Kidney tubule cell (primary cell): Measurements from ENCODE around the gene TBC1D22A.

Experiments used
- DNase-seq: peaks from one replicate; pipeline ENCODE4 v3.0.0-alpha.2; 2018; ENCODE audit warnings: low spot score

The TBC1D22A gene

DNA sequence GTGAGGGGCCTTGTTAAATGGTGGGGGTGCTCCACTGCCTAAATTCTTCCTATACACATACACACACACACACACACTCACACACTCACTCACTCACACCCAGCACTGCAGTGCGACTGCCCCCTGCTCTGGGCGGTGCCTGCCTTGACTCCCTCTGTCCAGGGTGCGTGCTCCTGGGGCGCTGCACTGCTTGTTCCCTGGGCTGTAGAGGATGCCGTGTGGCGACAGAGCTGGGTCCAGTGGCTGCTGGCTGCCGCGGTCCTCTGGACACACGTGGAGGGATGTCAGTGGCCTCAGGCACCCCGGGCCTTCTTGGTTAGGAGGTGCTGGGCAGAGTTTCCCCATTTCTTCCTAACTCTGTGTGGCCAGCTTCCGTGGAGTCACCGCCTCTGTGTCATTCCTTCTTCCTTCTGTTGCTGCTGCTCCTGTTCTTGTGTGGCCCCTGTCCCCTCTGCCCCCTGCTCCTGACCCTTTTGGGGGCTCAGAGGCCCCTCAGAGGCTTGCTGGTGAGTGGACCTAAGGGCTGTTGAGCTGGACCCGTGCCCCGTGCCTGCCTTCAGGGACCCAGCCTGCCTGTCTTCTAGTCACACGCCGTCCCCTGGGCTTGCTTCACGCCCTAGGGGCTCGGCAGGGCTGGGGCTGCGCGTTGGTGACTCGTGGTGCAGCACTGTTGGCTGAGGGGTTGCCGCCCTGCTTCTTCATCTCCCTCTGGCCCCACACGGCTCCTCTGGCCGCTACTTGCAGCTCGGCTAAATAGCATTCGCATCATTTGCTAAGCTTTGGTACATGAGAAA, 147.0 kb downstream of the TBC1D22A start:
- DNase-seq: no peak

- no peak for DNase-seq
Observed at GRCh38 chr22:46910624-46911023, 148.2 kb downstream of the TBC1D22A start.

DNA sequence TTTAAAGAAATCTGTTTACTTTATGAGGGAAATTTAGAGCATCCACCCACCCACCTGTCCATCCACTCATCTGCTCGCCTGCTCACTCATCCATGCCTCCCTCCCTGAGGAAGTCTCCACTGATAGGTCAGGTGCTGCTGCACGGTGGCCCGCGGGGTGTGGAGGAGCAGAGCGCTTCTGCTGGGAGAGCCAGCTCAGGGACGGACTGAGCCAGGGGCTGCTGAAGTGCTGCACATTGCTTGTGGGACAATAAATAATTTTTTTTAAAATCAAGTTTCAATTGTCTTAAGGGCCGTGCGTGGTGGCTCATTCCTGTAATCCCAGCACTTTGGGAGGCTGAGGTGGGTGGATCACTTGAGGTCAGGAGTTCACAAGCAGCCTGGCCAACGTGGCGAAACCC, 148.9 kb downstream of the TBC1D22A start:
- peak; percentile 17 for DNase-seq

DNA sequence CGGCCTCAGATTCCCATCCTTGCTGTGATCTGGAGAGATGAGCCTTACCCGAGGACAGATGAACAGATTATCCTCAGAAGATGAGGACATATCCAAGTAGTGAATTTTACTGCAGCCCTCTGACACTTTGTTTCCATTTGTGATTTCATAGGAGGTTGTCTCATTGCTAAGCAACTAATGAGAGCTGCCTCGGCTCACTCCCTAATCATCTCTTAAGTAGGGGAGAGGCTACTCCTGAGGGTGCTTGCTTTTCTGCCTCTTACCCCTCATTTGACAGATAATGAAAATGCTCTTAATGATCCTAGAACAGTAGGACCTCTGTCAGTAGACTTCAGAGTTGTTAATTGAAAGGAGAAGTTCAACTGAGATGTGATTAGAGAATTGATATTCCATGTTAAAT, 150.9 kb downstream of the TBC1D22A start:
- no peak for DNase-seq

GRCh38 chr22:46914481-46914880, 152.0 kb downstream of the TBC1D22A start:
- no peak for DNase-seq

- no peak for DNase-seq
Observed at GRCh38 chr22:46914916-46915894, 152.8 kb downstream of the TBC1D22A start.

DNA sequence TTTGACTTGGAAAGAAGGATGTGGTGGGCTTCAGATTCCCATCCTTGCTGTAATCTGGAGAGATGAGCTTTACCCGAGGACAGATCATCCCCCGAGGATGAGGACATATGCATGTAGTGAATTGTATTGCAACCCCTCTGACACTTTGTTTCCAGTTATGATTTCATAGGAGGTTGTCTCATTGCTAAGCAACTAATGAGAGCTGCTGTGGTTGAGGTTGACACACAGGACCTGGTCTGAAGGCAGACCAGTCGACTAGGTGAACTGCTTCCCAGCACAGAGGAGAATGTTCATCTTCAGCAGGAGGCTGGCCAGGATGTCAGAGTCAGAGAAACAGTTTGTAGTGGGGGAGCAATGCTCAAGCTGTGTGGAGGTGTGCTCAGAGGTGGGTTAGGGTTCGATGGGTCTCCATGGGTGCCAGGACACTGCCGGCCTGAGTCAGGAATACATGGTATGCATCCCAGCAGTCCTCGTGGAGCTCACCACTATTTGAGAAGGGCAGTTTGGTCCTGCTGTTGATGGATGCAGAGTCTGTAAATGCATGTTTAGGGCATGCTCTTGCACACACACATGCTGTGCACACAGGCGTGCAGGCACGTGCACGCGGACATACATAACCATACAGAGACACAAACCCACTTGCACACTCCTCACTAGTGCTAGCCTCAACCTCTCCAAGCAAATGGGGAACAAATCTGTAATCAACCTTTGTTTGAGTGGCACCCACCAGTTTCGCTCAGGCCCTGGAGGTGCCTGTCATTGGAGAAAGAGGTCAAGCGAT, 153.7 kb downstream of the TBC1D22A start:
- DNase-seq: no peak

DNA sequence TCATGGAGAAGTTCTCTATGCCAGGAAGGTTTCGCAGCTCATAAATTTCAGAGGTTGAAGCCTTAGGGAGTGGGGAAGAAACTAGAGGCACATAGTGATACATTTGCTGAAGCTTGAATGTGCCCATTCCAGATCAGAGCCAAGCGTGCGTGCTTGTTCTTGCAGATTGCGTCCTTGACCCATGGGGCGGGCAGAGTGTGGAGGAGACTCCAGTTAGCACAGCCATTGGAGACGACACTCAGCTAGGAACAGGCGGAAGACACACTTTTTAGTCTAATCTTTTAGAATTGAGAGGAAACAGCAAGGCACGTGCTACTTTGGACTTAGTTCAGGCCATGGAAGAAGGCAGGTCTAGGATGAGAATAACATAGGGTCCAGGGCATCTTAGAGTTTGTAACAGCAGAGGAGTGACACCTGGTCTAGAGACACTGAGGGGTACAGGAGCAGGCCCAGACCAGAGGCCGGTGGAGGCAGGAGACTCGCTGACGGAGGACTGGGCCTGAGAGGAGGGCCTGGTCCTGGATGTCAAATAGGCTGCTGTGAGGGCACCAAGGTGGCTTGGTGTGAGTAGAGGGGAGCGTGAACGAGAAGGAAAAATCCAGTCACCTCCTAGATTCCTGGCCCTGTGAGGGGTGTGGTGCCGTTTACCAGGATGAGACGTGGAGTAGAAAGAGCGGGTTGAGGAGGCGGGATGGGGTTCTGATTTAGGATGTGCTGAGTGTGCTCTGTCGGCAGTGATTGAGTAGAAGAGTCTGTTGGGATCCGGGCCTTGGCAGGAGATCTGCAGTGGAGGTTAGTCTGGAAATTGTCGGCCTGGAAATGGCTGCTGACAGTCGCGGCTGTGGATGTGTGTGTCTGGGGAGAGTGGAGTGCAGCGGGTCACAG, 154.7 kb downstream of the TBC1D22A start:
- DNase-seq: no peak

- DNase-seq: no peak
Observed at GRCh38 chr22:46917771-46918101, 155.3 kb downstream of the TBC1D22A start.

GRCh38 chr22:46918197-46918596, 155.7 kb downstream of the TBC1D22A start:
- no peak for DNase-seq

DNA sequence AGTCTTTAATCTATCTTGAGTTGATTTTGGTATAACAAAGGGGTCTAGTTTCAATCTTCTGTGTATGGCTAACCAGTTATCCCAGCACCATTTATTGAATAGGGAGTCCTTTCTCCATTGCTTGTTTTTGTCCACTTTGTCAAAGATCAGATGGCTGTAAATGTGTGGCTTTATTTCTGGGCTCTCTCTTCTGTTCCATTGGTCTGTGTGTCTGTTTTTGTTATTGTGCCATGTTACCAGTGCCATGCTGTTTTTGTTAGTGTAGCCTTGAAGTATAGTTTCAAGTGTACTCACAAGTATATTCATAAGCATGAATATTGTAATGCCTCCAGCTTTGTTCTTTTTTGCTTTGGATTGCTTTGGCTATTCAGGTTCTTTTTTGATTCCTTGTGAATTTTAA, 159.6 kb downstream of the TBC1D22A start:
- no peak for DNase-seq

GRCh38 chr22:46923394-46923793, 160.9 kb downstream of the TBC1D22A start:
- DNase-seq: no peak

GRCh38 chr22:46925818-46926217, 163.4 kb downstream of the TBC1D22A start:
- no peak for DNase-seq

GRCh38 chr22:46929046-46929709, 166.7 kb downstream of the TBC1D22A start:
- peak; percentile 58 for DNase-seq

- DNase-seq: peak; percentile 59
Observed at GRCh38 chr22:46929710-46930204, 167.3 kb downstream of the TBC1D22A start.

- no peak for DNase-seq
Observed at GRCh38 chr22:46931414-46931813, 169.0 kb downstream of the TBC1D22A start.

- DNase-seq: no peak
Observed at GRCh38 chr22:46931881-46932280, 169.4 kb downstream of the TBC1D22A start.

- no peak for DNase-seq
Observed at GRCh38 chr22:46933040-46933930, 170.8 kb downstream of the TBC1D22A start.

DNA sequence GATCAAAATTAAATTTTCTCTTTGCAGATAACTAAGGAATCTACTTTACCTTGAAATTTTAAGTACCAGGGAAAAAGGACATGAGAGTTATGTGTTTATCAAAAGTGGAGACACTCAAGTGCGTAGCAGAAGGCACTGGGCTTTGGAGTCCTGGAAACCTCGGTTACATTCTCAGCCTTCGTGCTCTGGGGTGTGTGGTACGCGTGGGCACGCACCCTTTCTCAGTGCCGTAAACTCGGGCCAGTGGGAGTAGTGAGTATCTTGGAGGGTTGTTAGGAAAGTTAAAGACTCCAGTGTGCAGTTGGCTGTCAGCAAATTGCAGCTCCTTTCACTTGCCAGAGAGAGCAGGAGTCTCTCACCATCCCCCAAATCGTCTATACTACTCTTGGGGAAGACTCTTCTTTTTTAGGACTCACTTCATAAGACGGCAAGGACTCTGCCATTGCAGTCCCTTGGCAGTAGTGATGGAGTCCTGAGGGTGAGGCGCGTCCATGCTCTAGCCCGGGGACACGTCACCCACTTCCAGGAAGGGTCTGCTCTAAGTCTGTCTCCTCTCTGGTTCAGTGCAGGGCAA, 171.8 kb downstream of the TBC1D22A start:
- DNase-seq: no peak
